HG03135 (cell line): ENCODE results near the gene ANKRD13C.

ENCODE experiments used
- ATAC-seq: cut with Tn5 transposase; IDR thresholded peaks from one replicate; pipeline ENCODE4 v1.9.1; 2021; ENCODE audit warnings: mild to moderate bottlenecking, moderate library complexity; ENCODE audit not compliant: unreplicated experiment

Gene ANKRD13C

GRCh38 chr1:70299472-70299871 is 55.0 kb downstream of the ANKRD13C start:
- ATAC-seq, result no peak

DNA sequence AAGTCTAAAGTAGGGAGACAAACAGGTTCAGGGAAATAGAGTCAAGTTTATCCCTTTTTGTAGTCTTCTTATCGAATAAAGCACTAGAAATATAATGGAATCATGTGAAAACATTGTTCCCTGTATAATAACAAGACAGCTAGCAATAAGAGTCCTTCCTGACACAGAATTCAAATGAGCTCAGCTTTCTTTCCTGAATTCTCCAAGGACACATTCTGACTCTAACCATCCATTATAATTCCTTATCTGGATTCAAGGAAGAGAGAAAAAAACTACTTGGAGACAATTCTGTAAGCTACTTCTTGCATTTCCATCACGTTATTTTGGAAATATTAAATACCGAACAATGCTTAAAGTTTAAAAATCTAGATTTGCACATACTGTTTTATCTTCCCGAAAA is 58.8 kb downstream of the ANKRD13C start:
- no peak for ATAC-seq

GRCh38 chr1:70293186-70293843 is 61.2 kb downstream of the ANKRD13C start:
- no peak for ATAC-seq

DNA sequence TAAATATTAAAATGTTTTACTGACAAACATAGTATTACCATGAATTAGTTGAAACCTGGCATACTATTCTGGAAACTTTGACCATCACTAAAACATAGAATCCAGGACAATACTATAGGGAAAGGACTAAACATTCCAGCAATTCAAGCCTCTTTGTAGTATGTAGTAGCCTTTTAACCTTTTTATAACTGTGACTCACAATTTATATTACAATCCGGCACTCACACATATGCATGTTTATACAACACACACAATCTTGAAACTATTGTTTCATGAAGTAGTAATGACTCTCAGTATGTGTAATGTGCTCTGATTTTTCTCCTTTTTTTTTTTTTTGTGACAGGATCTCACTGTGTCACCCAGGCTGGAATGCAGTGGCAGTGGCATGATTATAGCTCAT is 64.3 kb downstream of the ANKRD13C start:
- no peak for ATAC-seq

- no peak for ATAC-seq
Observed at GRCh38 chr1:70288166-70288565, 66.4 kb downstream of the ANKRD13C start.

DNA sequence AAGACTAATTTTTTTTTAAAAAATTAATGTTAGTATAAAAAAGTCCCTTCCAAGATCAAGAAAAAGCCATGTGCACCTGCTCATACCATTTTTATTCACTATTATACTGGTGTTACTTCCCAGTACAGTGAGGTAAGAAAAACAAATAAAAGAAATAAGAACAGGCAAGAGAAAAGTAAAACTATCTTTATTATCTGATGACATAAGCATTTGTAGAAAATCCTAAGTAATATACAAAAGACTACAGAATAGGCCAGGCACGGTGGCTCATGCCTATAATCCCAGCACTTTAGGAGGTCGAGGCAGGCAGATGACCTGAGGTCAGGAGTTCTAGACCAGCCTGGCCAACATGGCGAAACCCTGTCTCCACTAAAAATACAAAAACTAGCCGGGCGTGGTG is 68.1 kb downstream of the ANKRD13C start:
- no peak for ATAC-seq

DNA sequence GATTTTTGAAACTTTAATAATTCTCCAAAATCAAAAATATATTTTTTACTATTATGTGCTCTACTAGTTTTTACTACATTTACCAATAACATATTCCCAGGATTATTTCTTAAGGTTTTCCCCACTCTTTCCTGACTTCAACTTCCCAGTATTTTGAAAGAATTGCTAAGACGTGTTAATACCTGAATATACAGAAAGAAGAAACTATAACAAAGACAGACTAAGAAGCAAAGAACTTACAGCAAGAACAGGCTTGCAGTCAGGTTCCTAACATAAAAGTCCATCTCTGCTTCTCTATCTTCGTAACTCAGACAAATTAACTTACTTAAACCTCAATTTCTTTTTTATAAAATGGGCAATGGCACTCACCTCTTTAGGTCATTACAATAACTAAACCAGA is 70.2 kb downstream of the ANKRD13C start:
- no peak for ATAC-seq

DNA sequence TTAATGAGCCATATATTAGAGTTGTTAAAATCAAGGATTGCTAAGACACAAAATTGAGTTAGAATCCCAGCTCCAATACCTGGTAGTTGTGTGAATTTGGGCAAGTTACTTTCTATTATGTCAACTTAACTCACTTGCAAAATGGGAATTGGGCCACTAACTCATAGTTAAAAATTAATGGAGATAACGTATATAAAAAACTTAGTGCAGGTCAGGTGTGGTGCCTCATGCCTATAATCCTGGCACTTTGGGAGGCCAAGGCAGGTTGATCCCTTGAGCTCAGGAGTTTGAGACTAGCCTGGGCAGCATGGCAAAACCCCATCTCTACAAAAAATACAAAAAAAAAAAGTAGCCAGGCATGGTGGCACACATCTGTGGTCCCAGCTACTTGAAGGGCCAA is 75.8 kb downstream of the ANKRD13C start:
- ATAC-seq, result no peak

DNA sequence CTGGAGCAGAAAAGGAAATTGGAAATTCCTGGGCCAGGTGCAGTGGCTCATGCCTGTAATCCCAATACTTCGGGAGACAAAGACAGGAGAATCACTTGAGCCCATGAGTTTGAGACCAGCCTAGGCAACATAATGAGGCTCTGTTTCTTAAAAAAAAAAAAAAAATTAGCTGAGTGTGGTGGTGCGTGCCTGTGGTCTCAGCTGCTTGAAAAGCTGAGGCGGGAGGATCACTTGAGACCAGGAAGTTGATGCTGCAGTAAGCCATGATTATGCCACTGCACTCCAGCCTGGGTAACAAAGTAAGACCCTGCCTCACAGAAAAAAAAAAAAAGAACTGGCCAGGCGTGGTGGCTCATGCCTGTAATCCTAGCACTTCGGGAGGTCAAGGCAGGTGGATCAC is 76.6 kb downstream of the ANKRD13C start:
- peak; percentile 65 for ATAC-seq

GRCh38 chr1:70265946-70266345 is 88.6 kb downstream of the ANKRD13C start:
- no peak for ATAC-seq

GRCh38 chr1:70264839-70265238 is 89.7 kb downstream of the ANKRD13C start:
- ATAC-seq, result no peak

DNA sequence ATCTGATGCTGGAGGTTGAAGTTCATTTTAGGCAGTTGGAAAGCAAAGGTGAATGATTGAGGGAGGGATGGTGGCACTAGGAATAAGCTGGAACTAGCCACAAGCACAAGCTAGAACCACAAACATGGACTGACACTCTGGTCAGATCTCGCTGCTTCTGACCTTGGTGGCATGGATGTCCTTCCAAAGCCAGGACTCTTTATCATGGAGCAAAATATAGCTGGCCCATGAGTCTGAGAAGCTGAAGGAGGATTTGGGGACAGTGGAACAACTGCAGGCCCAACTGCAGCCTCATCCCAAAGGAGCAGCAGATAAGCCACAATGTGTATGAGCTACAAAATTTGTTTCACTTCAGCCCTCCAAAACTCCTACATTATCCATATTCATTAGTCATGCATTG is 97.9 kb downstream of the ANKRD13C start:
- no peak for ATAC-seq

- no peak for ATAC-seq
Observed at GRCh38 chr1:70248729-70249128, 105.8 kb downstream of the ANKRD13C start.

- ATAC-seq, result no peak
Observed at GRCh38 chr1:70247768-70248167, 106.8 kb downstream of the ANKRD13C start.

DNA sequence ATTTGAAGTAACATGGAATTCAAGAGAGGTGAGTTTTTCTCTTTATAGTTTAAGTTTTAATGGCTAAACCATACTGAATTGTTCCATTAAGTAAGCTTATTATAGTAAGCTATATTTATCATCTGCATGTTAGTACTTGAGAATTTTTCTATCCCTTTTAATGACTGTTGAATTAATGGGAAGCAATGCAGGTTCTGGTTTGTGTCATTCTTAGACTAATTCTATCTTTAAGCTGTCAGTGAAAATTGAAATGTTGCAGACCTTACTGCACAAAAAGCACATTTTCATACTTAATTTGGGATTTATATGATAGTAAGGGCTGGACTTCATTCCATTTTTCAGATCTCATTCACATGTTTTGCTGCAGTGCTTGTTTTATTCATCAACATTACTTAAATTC is 107.4 kb downstream of the ANKRD13C start:
- ATAC-seq, result no peak

GRCh38 chr1:70239940-70240339 is 114.6 kb downstream of the ANKRD13C start:
- no peak for ATAC-seq

GRCh38 chr1:70234733-70235132 is 119.8 kb downstream of the ANKRD13C start:
- ATAC-seq, result no peak

DNA sequence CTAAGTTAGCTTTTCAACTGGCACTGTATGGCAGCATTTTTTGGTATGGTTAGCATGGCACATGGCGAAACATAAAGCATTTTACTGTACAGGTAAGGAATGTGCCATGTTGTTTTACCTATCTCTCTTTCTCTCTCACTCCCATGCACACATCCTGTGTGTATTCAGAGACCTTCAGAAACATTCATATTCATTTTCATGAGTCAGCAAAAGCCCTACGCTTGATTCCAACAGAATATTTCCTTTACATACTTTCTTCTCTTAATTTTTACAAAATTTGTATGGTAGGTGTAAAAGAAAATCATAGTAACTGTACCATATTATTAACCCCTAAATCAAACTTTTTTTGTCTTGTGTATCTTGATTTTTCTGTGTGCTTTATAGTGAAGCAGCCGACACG is 123.0 kb downstream of the ANKRD13C start:
- no peak for ATAC-seq

- ATAC-seq, result no peak
Observed at GRCh38 chr1:70228670-70229069, 125.9 kb downstream of the ANKRD13C start.

GRCh38 chr1:70227439-70227838 is 127.1 kb downstream of the ANKRD13C start:
- no peak for ATAC-seq

GRCh38 chr1:70224954-70225353 is 129.6 kb downstream of the ANKRD13C start:
- ATAC-seq, result no peak

DNA sequence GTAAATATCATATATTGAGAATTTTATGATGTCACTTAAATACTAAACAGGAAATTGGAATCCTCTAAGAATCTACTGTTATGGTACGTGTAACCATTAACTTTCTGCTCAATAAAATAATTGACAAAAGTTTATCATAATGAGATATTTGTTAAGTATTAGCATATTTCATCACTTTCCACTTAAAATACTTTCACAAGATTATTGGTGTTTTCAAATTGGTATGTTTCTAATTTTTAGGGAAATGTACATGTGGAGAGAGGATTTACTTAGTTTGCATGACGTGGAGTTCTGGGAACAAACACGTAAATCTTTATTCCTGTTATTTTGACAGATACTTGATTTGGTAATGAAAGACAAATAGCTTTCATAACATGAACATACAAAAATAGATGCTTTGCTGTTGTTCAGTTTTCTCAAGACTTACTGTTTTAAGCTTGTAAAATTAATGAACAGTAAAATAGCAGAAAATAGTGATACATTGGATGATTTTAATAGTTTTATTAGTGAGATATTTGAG is 131.7 kb downstream of the ANKRD13C start:
- no peak for ATAC-seq
